SK-N-SH (cell line): Measurements from ENCODE around the gene NKX1-1. TPM values are rescaled to one million over a fixed set of nuclear protein-coding genes. Genes with fewer than 3 reads are reported as not detected.
A peak's percentile ranks its signal among the peaks of the same experiment; 100 is the strongest.

Source experiments
- CTCF ChIA-PET: fragments of 300-600, 350-600 bp; formaldehyde crosslinking; extraction: SDS; loops from one replicate; lab custom pipeline; 2021; lab: Yijun Ruan, JAX
- POLR2A ChIA-PET: fragments of 350-600 bp; sonication (Branson Sonifier 250); formaldehyde crosslinking; extraction: SDS; loops from one replicate; lab custom pipeline; 2020; ENCODE audit warnings: antibody characterized with exemption, inconsistent platforms; lab: Yijun Ruan, JAX
- DNase-seq: peaks from one replicate; pipeline ENCODE4 v3.0.0; 2012
- H2AFZ ChIP-seq: fragments of 200-600 bp; sonication (generic); 2 replicates; pipeline ENCODE4 v1.8.1; 2016; ENCODE audit warnings: antibody characterized with exemption, mild to moderate bottlenecking, low read depth
- H3F3A ChIP-seq: fragments of 200-600 bp; sonication (generic); replicated peaks from 2 replicates; pipeline ENCODE3; 2016; ENCODE audit warnings: antibody characterized with exemption, mild to moderate bottlenecking; ENCODE audit not compliant: insufficient read depth
- H3K27ac ChIP-seq, 2 experiments: fragments of 200-500 bp in 1 of 2; fragments of 200-600 bp in 1 of 2; sonication (Bioruptor generic) in 1 of 2; sonication (generic), shearing (Covaris generic) in 1 of 2; 2 replicates each; pipeline versions ENCODE4 v1.5.1 to v1.6.1; 2014 to 2016; ENCODE audit warnings: low read depth in 2 of 2, inconsistent platforms in 1 of 2, low read length in 1 of 2, mild to moderate bottlenecking in 1 of 2, mixed read lengths in 1 of 2
- H3K27me3 ChIP-seq: fragments of 200-600 bp; sonication (generic), shearing (Covaris generic); 2 replicates; pipeline ENCODE4 v1.6.1; 2016; ENCODE audit warnings: mixed run types; ENCODE audit not compliant: insufficient read depth
- H3K36me3 ChIP-seq, 2 experiments: fragments of 200-500 bp in 1 of 2; fragments of 200-600 bp in 1 of 2; sonication (Bioruptor generic) in 1 of 2; sonication (generic) in 1 of 2; replicated peaks in 1 of 2; 2 replicates each; pipeline versions ENCODE3 to v1.5.1; 2014 to 2016; ENCODE audit warnings: low read length in 1 of 2, mild to moderate bottlenecking in 1 of 2; ENCODE audit not compliant: insufficient read depth in 2 of 2, control insufficient read depth in 1 of 2
- H3K4me1 ChIP-seq, 2 experiments: fragments of 200-500 bp in 1 of 2; fragments of 200-600 bp in 1 of 2; sonication (Bioruptor generic) in 1 of 2; sonication (generic), shearing (Covaris generic) in 1 of 2; 2 replicates each; pipeline versions ENCODE4 v1.5.1 to v1.6.1; 2014 to 2016; ENCODE audit warnings: low read depth in 1 of 2, low read length in 1 of 2, mixed run types in 1 of 2; ENCODE audit not compliant: insufficient read depth in 2 of 2, control insufficient read depth in 1 of 2
- H3K4me2 ChIP-seq: fragments of 200-600 bp; sonication (generic), shearing (Covaris generic); 2 replicates; pipeline ENCODE4 v1.6.1; 2017; ENCODE audit warnings: mixed run types
- H3K4me3 ChIP-seq, 2 experiments: fragments of 200-500 bp in 1 of 2; fragments of 200-600 bp in 1 of 2; sonication (Bioruptor generic) in 1 of 2; sonication (generic), shearing (Covaris generic) in 1 of 2; 2 replicates each; pipeline versions ENCODE4 v1.5.1 to v1.8.1; 2014 to 2016; ENCODE audit warnings: low read depth in 2 of 2, inconsistent platforms in 1 of 2, low read length in 1 of 2, mild to moderate bottlenecking in 1 of 2, mixed read lengths in 1 of 2, moderate library complexity in 1 of 2
- H3K79me2 ChIP-seq: fragments of 200-600 bp; sonication (generic); 2 replicates; pipeline ENCODE4 v1.8.1; 2017; ENCODE audit warnings: mild to moderate bottlenecking; ENCODE audit not compliant: insufficient read depth
- H3K9ac ChIP-seq: fragments of 200-600 bp; sonication (generic); 2 replicates; pipeline ENCODE4 v1.6.1; 2017; ENCODE audit warnings: mixed run types
- H3K9me2 ChIP-seq: fragments of 200-600 bp; sonication (generic); 2 replicates; pipeline ENCODE4 v1.6.1; 2017; ENCODE audit warnings: mixed run types
- H3K9me3 ChIP-seq: fragments of 200-600 bp; sonication (generic); 2 replicates; pipeline ENCODE4 v1.6.1; 2017; ENCODE audit warnings: mixed run types, mild to moderate bottlenecking, moderate library complexity
- H4K20me1 ChIP-seq: fragments of 200-600 bp; sonication (generic); 2 replicates; pipeline ENCODE4 v1.6.1; 2017; ENCODE audit warnings: mild to moderate bottlenecking, mixed run types; ENCODE audit not compliant: insufficient read depth
- EP300 ChIP-seq, 2 experiments: IDR thresholded peaks; 2 replicates each; pipeline versions ENCODE4 v1.4.0 to v1.6.1; 2012; ENCODE audit warnings: borderline replicate concordance in 1 of 2, low read depth in 1 of 2, low read length in 1 of 2
- EZH2phosphoT487 ChIP-seq: fragments of 200-600 bp; sonication (generic); IDR thresholded peaks from 2 replicates; pipeline ENCODE4 v1.6.1; 2017; ENCODE audit warnings: low read depth, mixed run types, mild to moderate bottlenecking, antibody characterized with exemption, moderate library complexity, borderline replicate concordance
- GABPA ChIP-seq: IDR thresholded peaks from 2 replicates; pipeline ENCODE4 v1.4.0; 2012; ENCODE audit warnings: low read depth, mild to moderate bottlenecking
- GATA2 ChIP-seq: sonication (generic); formaldehyde crosslinking; IDR thresholded peaks from 2 replicates; pipeline ENCODE4 v1.5.0; 2020; ENCODE audit warnings: mild to moderate bottlenecking, missing genetic modification reagents
- MEF2A ChIP-seq: IDR thresholded peaks from 2 replicates; pipeline ENCODE4 v1.4.0; 2012; ENCODE audit warnings: low read depth, borderline replicate concordance
- RFX5 ChIP-seq: IDR thresholded peaks from 2 replicates; pipeline ENCODE4 v1.6.1; 2012; ENCODE audit warnings: mild to moderate bottlenecking, improper control_type of control experiment, low read length
- RXRA ChIP-seq: IDR thresholded peaks from 2 replicates; pipeline ENCODE4 v1.4.0; 2012; ENCODE audit warnings: low read depth, mild to moderate bottlenecking, borderline replicate concordance
- TAF1 ChIP-seq: IDR thresholded peaks from 2 replicates; pipeline ENCODE4 v1.6.1; 2012; ENCODE audit warnings: low read depth, mild to moderate bottlenecking, low read length, moderate library complexity, borderline replicate concordance
- WGBS: methylation state at CpG from one replicate; pipeline ENCODE4 v1.1.6; 2017; ENCODE audit warnings: low lambda C conversion rate; 5-methylcytosine and 5-hydroxymethylcytosine counted together
- polyA plus RNA-seq, 3 experiments: library from polyadenylated mRNA; depleted of rRNA; stranded (reverse); fragments of >200 nt; gene quantifications; 2 replicates each; pipeline ENCODE4 v1.2.3, GENCODE V29; 2012
- TF ChIP-seq, protein P1 (sequence below): IDR thresholded peaks from 2 replicates; pipeline ENCODE4; 2012
- TF ChIP-seq, protein P2 (sequence below): IDR thresholded peaks from 2 replicates; pipeline ENCODE4 v1.6.1; 2012; ENCODE audit warnings: mild to moderate bottlenecking, low read depth, low read length, moderate library complexity
- TF ChIP-seq, protein P3 (sequence below): fragments of 150-350 bp; IDR thresholded peaks from 2 replicates; pipeline ENCODE4 v1.6.1; 2017; ENCODE audit warnings: antibody characterized with exemption, low read length, low read depth, borderline replicate concordance
- TF ChIP-seq, protein P4 (sequence below): IDR thresholded peaks from 2 replicates; pipeline ENCODE4 v1.4.0; 2012; ENCODE audit warnings: low read depth, borderline replicate concordance
- TF ChIP-seq, protein P5 (sequence below): IDR thresholded peaks from 2 replicates; pipeline ENCODE4 v1.4.0; 2012; ENCODE audit warnings: low read depth, borderline replicate concordance

The NKX1-1 gene
- polyA plus RNA-seq, 1 of the 3 experiments (the other 2 are of a cell fraction), result not detected

DNA sequence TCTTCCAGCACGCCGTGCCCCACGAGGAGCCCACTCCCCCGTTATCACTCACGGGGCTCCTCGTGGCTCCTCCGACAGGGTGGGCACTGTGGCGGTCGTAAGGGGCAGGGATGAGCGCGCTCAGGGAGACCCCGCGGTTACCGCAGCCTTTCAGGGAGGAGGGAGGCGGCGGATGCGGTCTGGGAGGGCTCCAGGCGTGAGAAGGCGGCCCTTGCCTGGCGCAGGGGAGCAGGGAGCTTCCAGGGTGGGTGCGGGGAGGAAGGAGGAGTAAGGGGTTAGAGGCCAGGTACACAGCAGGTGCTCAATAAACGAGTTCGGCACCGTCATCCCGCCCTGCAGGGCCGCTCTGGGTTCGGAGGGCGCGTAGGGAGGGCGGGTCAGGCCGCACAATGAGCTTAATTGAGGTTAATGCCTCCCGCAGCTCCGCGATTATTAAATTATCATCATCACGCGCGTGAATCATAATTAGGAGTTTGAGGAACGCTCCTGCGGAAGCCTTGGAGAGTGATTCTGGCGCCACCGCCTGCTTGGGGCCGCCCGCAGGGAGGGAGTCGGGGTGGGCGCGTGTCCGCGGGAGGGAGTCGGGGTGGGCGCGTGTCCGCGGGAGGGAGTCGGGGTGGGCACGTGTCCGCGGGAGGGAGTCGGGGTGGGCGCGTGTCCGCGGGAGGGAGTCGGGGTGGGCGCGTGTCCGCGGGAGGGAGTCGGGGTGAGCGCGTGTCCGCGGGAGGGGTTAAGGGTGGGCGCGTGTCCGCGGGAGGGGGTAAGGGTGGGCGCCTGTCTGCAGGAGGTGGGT lies 7.6 kb upstream of the NKX1-1 start:
- Histone ChIP-seq H3K9me3 (no peaks in the 10 kb centered on the region), H3K79me2 (no peaks in the 10 kb centered on the region), H3K4me3 (no peak overlapping the region), H3K9ac (no peak overlapping the region), H3K36me3 (no peaks in the 10 kb centered on the region), H4K20me1 (no peaks in the 10 kb centered on the region), H2AFZ (no peak overlapping the region), H3K4me1 (no peaks in the 10 kb centered on the region), H3K4me2 (no peak overlapping the region), H3K9me2 (no peaks in the 10 kb centered on the region), H3K27ac (no peak overlapping the region), H3K27me3 (peaks cover 84% of the 10 kb centered on the region), H3F3A (no peaks in the 10 kb centered on the region)
- ChIA-PET CTCF (interaction anchor here (1.0 kb wide), 1 partner anchor 21 kb away, joined by 3 read pairs; no protein-coding TSS in a partner anchor), POLR2A (no interaction called here)
- 21% methylated on average over 49 of the region's 77 CpGs for WGBS
- TF ChIP-seq, protein P1, sequence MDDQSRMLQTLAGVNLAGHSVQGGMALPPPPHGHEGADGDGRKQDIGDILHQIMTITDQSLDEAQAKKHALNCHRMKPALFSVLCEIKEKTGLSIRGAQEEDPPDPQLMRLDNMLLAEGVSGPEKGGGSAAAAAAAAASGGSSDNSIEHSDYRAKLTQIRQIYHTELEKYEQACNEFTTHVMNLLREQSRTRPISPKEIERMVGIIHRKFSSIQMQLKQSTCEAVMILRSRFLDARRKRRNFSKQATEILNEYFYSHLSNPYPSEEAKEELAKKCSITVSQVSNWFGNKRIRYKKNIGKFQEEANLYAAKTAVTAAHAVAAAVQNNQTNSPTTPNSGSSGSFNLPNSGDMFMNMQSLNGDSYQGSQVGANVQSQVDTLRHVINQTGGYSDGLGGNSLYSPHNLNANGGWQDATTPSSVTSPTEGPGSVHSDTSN, result no peak
- no peak for TF ChIP-seq EP300 (IDR thresholded peaks at IDR 0.05; ENCODE audit: borderline replicate concordance in 1 of 2, low read depth in 1 of 2, low read length in 1 of 2)
- TF ChIP-seq EZH2phosphoT487, result no peak
- TF ChIP-seq, protein P2, sequence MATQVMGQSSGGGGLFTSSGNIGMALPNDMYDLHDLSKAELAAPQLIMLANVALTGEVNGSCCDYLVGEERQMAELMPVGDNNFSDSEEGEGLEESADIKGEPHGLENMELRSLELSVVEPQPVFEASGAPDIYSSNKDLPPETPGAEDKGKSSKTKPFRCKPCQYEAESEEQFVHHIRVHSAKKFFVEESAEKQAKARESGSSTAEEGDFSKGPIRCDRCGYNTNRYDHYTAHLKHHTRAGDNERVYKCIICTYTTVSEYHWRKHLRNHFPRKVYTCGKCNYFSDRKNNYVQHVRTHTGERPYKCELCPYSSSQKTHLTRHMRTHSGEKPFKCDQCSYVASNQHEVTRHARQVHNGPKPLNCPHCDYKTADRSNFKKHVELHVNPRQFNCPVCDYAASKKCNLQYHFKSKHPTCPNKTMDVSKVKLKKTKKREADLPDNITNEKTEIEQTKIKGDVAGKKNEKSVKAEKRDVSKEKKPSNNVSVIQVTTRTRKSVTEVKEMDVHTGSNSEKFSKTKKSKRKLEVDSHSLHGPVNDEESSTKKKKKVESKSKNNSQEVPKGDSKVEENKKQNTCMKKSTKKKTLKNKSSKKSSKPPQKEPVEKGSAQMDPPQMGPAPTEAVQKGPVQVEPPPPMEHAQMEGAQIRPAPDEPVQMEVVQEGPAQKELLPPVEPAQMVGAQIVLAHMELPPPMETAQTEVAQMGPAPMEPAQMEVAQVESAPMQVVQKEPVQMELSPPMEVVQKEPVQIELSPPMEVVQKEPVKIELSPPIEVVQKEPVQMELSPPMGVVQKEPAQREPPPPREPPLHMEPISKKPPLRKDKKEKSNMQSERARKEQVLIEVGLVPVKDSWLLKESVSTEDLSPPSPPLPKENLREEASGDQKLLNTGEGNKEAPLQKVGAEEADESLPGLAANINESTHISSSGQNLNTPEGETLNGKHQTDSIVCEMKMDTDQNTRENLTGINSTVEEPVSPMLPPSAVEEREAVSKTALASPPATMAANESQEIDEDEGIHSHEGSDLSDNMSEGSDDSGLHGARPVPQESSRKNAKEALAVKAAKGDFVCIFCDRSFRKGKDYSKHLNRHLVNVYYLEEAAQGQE, result no peak
- TF ChIP-seq, protein P3, sequence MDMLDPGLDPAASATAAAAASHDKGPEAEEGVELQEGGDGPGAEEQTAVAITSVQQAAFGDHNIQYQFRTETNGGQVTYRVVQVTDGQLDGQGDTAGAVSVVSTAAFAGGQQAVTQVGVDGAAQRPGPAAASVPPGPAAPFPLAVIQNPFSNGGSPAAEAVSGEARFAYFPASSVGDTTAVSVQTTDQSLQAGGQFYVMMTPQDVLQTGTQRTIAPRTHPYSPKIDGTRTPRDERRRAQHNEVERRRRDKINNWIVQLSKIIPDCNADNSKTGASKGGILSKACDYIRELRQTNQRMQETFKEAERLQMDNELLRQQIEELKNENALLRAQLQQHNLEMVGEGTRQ, result no peak
- TF ChIP-seq, protein P4, sequence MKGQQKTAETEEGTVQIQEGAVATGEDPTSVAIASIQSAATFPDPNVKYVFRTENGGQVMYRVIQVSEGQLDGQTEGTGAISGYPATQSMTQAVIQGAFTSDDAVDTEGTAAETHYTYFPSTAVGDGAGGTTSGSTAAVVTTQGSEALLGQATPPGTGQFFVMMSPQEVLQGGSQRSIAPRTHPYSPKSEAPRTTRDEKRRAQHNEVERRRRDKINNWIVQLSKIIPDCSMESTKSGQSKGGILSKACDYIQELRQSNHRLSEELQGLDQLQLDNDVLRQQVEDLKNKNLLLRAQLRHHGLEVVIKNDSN, result no peak
- no peak for TF ChIP-seq GABPA
- no peak for TF ChIP-seq TAF1
- no peak for TF ChIP-seq GATA2 (CRISPR knock-in tag)
- no peak for TF ChIP-seq RXRA
- no peak for TF ChIP-seq MEF2A
- no peak for TF ChIP-seq RFX5
- TF ChIP-seq, protein P5, sequence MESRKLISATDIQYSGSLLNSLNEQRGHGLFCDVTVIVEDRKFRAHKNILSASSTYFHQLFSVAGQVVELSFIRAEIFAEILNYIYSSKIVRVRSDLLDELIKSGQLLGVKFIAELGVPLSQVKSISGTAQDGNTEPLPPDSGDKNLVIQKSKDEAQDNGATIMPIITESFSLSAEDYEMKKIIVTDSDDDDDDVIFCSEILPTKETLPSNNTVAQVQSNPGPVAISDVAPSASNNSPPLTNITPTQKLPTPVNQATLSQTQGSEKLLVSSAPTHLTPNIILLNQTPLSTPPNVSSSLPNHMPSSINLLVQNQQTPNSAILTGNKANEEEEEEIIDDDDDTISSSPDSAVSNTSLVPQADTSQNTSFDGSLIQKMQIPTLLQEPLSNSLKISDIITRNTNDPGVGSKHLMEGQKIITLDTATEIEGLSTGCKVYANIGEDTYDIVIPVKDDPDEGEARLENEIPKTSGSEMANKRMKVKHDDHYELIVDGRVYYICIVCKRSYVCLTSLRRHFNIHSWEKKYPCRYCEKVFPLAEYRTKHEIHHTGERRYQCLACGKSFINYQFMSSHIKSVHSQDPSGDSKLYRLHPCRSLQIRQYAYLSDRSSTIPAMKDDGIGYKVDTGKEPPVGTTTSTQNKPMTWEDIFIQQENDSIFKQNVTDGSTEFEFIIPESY, result no peak
- DNase-seq, result peak; percentile 34
